ENCODE data around the gene PLCB3. TPM values are rescaled to one million over a fixed set of nuclear protein-coding genes. Genes with fewer than 3 reads are reported as not detected.

The PLCB3 gene
- total RNA-seq, 2 donors from 2014 or later, result 86.9 to 108 TPM

- TF ChIP-seq CTCF (IDR thresholded peaks at IDR 0.05), result no peak
- Histone ChIP-seq H3K27me3 (no peaks in the 10 kb centered on the region), H3K9ac (ENCODE audit: low read depth in 2 of 2, low read length in 2 of 2) (peak overlapping the region; percentile 97 to 99), H3K27ac (peak overlapping the region; percentile 83), H3K36me3 (no peaks in the 10 kb centered on the region), H3K4me1 (peaks cover 21% of the 10 kb centered on the region), H3K9me3 (no peaks in the 10 kb centered on the region), H3K4me3 (peak overlapping the region; percentile 60)
- peak; percentile 79 for DNase-seq
- intact Hi-C loops (cut with DNase I), result no loop called here
Observed at GRCh38 chr11:64226507-64227051, 24.8 kb upstream of the PLCB3 start.

GRCh38 chr11:64227405-64227956 is 23.8 kb upstream of the PLCB3 start:
- H3K36me3 ChIP-seq, result no peaks in the 10 kb centered on the region
- no peak for TF ChIP-seq CTCF (IDR thresholded peaks at IDR 0.05)
- peak overlapping the region; percentile 83 for H3K27ac ChIP-seq
- peaks cover 21% of the 10 kb centered on the region for H3K4me1 ChIP-seq
- H3K9me3 ChIP-seq, result no peaks in the 10 kb centered on the region
- H3K4me3 ChIP-seq, result peak overlapping the region; percentile 60
- DNase-seq, result peak; percentile 20
- peak overlapping the region; percentile 97 to 99 for H3K9ac ChIP-seq (ENCODE audit: low read depth in 2 of 2, low read length in 2 of 2)
- H3K27me3 ChIP-seq, result no peaks in the 10 kb centered on the region
- intact Hi-C loops (cut with DNase I), result no loop called here

- peak; percentile 24 for DNase-seq
- intact Hi-C loops (cut with DNase I), result no loop called here
- Histone ChIP-seq H3K36me3 (no peaks in the 10 kb centered on the region), H3K27me3 (no peaks in the 10 kb centered on the region), H3K4me1 (peaks cover 21% of the 10 kb centered on the region), H3K27ac (peak overlapping the region; percentile 19), H3K4me3 (no peak overlapping the region), H3K9ac (ENCODE audit: low read depth in 2 of 2, low read length in 2 of 2) (peak overlapping the region; percentile 66 to 89), H3K9me3 (no peaks in the 10 kb centered on the region)
- no peak for TF ChIP-seq CTCF (IDR thresholded peaks at IDR 0.05)
Observed at GRCh38 chr11:64229090-64229743, 22.1 kb upstream of the PLCB3 start.

GRCh38 chr11:64229744-64230170 is 21.6 kb upstream of the PLCB3 start:
- TF ChIP-seq CTCF (IDR thresholded peaks at IDR 0.05), result no peak
- intact Hi-C loops (cut with DNase I), result no loop called here
- peak overlapping the region; percentile 66 to 89 for H3K9ac ChIP-seq (ENCODE audit: low read depth in 2 of 2, low read length in 2 of 2)
- peak overlapping the region; percentile 70 for H3K4me3 ChIP-seq
- H3K27me3 ChIP-seq, result no peaks in the 10 kb centered on the region
- peak overlapping the region; percentile 85 for H3K27ac ChIP-seq
- H3K36me3 ChIP-seq, result no peaks in the 10 kb centered on the region
- DNase-seq, result peak; percentile 32
- H3K4me1 ChIP-seq, result peaks cover 21% of the 10 kb centered on the region
- H3K9me3 ChIP-seq, result no peaks in the 10 kb centered on the region

GRCh38 chr11:64230171-64230984 is 21.0 kb upstream of the PLCB3 start, which contains the start of gene DNAJC4:
TSS of gene DNAJC4 (plus strand) at chr11:64230548. CDS start at chr11:64230855, 307 bp downstream.
- DNase-seq, result peak; percentile 96
- peak within 1 kb of the TSS; percentile 89 for H3K9ac ChIP-seq (ENCODE audit: low read depth in 2 of 2, low read length in 2 of 2)
- no peaks in the 10 kb centered on the region for H3K9me3 ChIP-seq
- H3K4me3 ChIP-seq, result peak within 1 kb of the TSS; percentile 70
- TF ChIP-seq CTCF (IDR thresholded peaks at IDR 0.05), result no peak
- H3K36me3 ChIP-seq, result no peaks in the 10 kb centered on the region
- intact Hi-C loops (cut with DNase I), result no loop called here
- no peaks in the 10 kb centered on the region for H3K27me3 ChIP-seq
- peak within 1 kb of the TSS; percentile 85 for H3K27ac ChIP-seq
- H3K4me1 ChIP-seq, result peaks cover 16% of the 10 kb centered on the region
